Measurements from ENCODE around the gene TENT5D. TPM values are rescaled to one million over a fixed set of nuclear protein-coding genes. Genes with fewer than 3 reads are reported as not detected.
A peak's percentile ranks its signal among the peaks of the same experiment; 100 is the strongest.

The TENT5D gene
- total and polyA plus RNA-seq, 9 of the 15 experiments (the other 6 are each of a cell fraction or from before 2014, with no cell fraction given), result 0.08 to 0.41 (median 0.15) TPM; not detected in 1

GRCh38 chrX:80423744-80424143 lies 3.5 kb downstream of the TENT5D start (continued):
- peak; percentile 44; the same call in 1 of the 2 replicates for TF ChIP-seq HES1 (IDR thresholded peaks at IDR 0.05; ENCODE audit: low read depth)
- TF ChIP-seq GATA2 (CRISPR knock-in tag; IDR thresholded peaks at IDR 0.05), result peak; percentile 64
- TF ChIP-seq XRCC5 (IDR thresholded peaks at IDR 0.05; ENCODE audit: low read depth, low read length), result no peak
- TF ChIP-seq RCOR1 (IDR thresholded peaks at IDR 0.05; ENCODE audit: borderline replicate concordance in 1 of 2, low read depth in 2 of 2, low read length in 2 of 2), result peak in 1 of 2 experiments; percentile 25; a peak in 1 of 4 replicates
- peak; percentile 55; the same call in 1 of the 2 replicates for TF ChIP-seq MTA1 (IDR thresholded peaks at IDR 0.05; ENCODE audit: borderline replicate concordance)
- no peak for TF ChIP-seq BCLAF1 (IDR thresholded peaks at IDR 0.05; ENCODE audit: borderline replicate concordance in 1 of 2, control insufficient read depth in 1 of 2, low read depth in 2 of 2, low read length in 1 of 2)
- TF ChIP-seq EP300 (IDR thresholded peaks at IDR 0.05; ENCODE audit: low read length), result peak; percentile 96
- TF ChIP-seq TCF3 (CRISPR knock-in tag; IDR thresholded peaks at IDR 0.05), result peak; percentile 87
- TF ChIP-seq BRD9 (IDR thresholded peaks at IDR 0.05; ENCODE audit: low read depth, partially characterized antibody), result peak; percentile 73
- peak; percentile 59; the same call in 1 of the 2 replicates for TF ChIP-seq MTA3 (IDR thresholded peaks at IDR 0.05; ENCODE audit: borderline replicate concordance)
- TF ChIP-seq CC2D1A (IDR thresholded peaks at IDR 0.05), result peak; percentile 82
- TF ChIP-seq PHB2 (IDR thresholded peaks at IDR 0.05; ENCODE audit: low read depth), result peak; percentile 70; the same call in 1 of the 2 replicates
- peak; percentile 50; the same call in 1 of the 2 replicates for TF ChIP-seq ZFX (CRISPR knock-in tag; IDR thresholded peaks at IDR 0.05)
- peak; percentile 17 to 44; a peak in 2 of 4 replicates for TF ChIP-seq FOXK2 (conservative IDR thresholded peaks at IDR 0.05 in 1 of 2, IDR thresholded peaks at IDR 0.05 in 1 of 2; ENCODE audit: low read depth in 2 of 2)
- TF ChIP-seq CBFA2T3 (IDR thresholded peaks at IDR 0.05), result peak; percentile 96
- TF ChIP-seq HDAC2 (IDR thresholded peaks at IDR 0.05), result 0 out of 2 replicates have a peak, but pooled peaks have one; percentile 61
- peak; percentile 37; the same call in 1 of the 2 replicates for TF ChIP-seq SMARCC2 (IDR thresholded peaks at IDR 0.05; ENCODE audit: low read depth)
- no peak for TF ChIP-seq ELF2 (CRISPR knock-in tag; IDR thresholded peaks at IDR 0.05)
- peak; percentile 83 for TF ChIP-seq LEF1 (IDR thresholded peaks at IDR 0.05)
- TF ChIP-seq NCOA6 (IDR thresholded peaks at IDR 0.05), result no peak
- no peak for TF ChIP-seq ZNF184 (CRISPR knock-in tag; IDR thresholded peaks at IDR 0.05)
- peak; percentile 86; the same call in 1 of the 2 replicates for TF ChIP-seq CHAMP1 (IDR thresholded peaks at IDR 0.05)

Data from K562 (cell line).